GM12801 (cell line): ENCODE results near the gene SCN9A.

Experiments
- CTCF ChIP-seq: IDR thresholded peaks from one replicate; pipeline ENCODE4 v1.5.1; 2011; ENCODE audit warnings: control low read depth; ENCODE audit not compliant: insufficient read length; ENCODE audit errors: extremely low read depth

SCN9A gene

GRCh38 chr2:166163775-166164174 lies 212.0 kb downstream of the SCN9A start:
- TF ChIP-seq CTCF = no peak

GRCh38 chr2:166158546-166158945 lies 217.2 kb downstream of the SCN9A start:
- no peak for TF ChIP-seq CTCF

- TF ChIP-seq CTCF = no peak
These were observed 218.2 kb downstream of the SCN9A start for GRCh38 chr2:166157578-166157977.

GRCh38 chr2:166156985-166157490 lies 218.7 kb downstream of the SCN9A start:
- TF ChIP-seq CTCF = no peak

GRCh38 chr2:166155589-166155988 lies 220.2 kb downstream of the SCN9A start:
- no peak for TF ChIP-seq CTCF

GRCh38 chr2:166154685-166155338 lies 220.9 kb downstream of the SCN9A start:
- no peak for TF ChIP-seq CTCF

- TF ChIP-seq CTCF = no peak
These were observed 223.7 kb downstream of the SCN9A start for GRCh38 chr2:166152064-166152463.
